Naive B cell (primary cell): ENCODE results near the gene KIAA0040. TPM values are rescaled to one million over a fixed set of nuclear protein-coding genes. Genes with fewer than 3 reads are reported as not detected.

Experiments
- ATAC-seq, 2 donors: fragments of 150-1000 bp; cut with Tn5 transposase; 2 replicates each; pipeline ENCODE4 v1.10.0; 2021; ENCODE audit warnings: low read depth in 2 of 2, mild to moderate bottlenecking in 2 of 2, moderate library complexity in 2 of 2
- DNase-seq: peaks from one replicate; pipeline ENCODE4 v3.0.0; 2022
- H3K27ac Mint-ChIP-seq, 6 donors: one replicate each; pipeline ENCODE4 v1.8.0; 2020 to 2022; ENCODE audit warnings: mild to moderate bottlenecking in 6 of 6, mixed read lengths in 6 of 6, moderate library complexity in 5 of 6, inconsistent platforms in 2 of 6
- H3K27me3 Mint-ChIP-seq, 3 donors: one replicate each; pipeline ENCODE4 v1.8.0; 2021 to 2022; ENCODE audit warnings: mixed read lengths in 3 of 3, mild to moderate bottlenecking in 1 of 3
- H3K36me3 Mint-ChIP-seq, 2 donors: one replicate each; pipeline ENCODE4 v1.8.0; 2020 to 2022; ENCODE audit warnings: mixed read lengths in 2 of 2, inconsistent platforms in 1 of 2, mild to moderate bottlenecking in 1 of 2
- H3K4me1 Mint-ChIP-seq, 3 donors: one replicate each; pipeline ENCODE4 v1.8.0; 2020 to 2022; ENCODE audit warnings: mixed read lengths in 3 of 3, inconsistent platforms in 1 of 3, mild to moderate bottlenecking in 1 of 3, moderate library complexity in 1 of 3
- H3K4me3 Mint-ChIP-seq, 8 donors: one replicate each; pipeline ENCODE4 v1.8.0; 2020 to 2022; ENCODE audit warnings: mild to moderate bottlenecking in 8 of 8, mixed read lengths in 8 of 8, moderate library complexity in 8 of 8, inconsistent platforms in 2 of 8
- H3K9me3 Mint-ChIP-seq, 7 donors: one replicate each; pipeline ENCODE4 v1.8.0; 2020 to 2022; ENCODE audit warnings: mixed read lengths in 7 of 7, mild to moderate bottlenecking in 5 of 7, inconsistent platforms in 2 of 7, moderate library complexity in 1 of 7
- polyA plus RNA-seq, 6 donors: library from polyadenylated mRNA; unstranded; fragments of 300-500 nt; fragmentation: Illumina TruSeq; gene quantifications; one replicate each; pipeline ENCODE4 v1.2.3, GENCODE V29; 2021; ENCODE audit warnings: low read depth in 6 of 6

The KIAA0040 gene
- polyA plus RNA-seq, 6 donors from 2014 or later: 97.1 to 182 (median 140) TPM

DNA sequence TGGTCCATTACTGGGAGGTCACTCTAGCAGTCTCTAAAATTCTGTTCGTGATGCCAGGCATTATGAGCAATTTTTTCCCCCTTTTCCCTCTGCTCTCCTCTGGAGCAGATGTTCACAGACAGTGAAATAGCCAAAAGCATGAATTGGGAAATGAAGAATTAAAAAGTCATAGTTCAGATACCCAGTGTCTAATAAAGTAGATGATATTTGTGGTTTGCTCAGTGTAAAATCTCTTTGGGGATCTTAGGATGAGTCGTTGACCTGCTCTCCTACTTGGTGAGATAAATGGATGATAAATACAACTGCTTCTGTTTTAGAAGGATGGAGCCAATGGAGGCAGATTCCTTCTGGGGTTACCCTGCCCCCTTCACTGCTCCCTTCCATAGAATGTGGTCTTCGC, 56.3 kb downstream of the KIAA0040 start:
- no peaks in the 10 kb centered on the region for H3K36me3 Mint-ChIP-seq
- H3K27me3 Mint-ChIP-seq: peaks cover 8 to 55% (median 47%) of the 10 kb centered on the region in 3 donors
- ATAC-seq (no peak), DNase-seq (no peak)
- no peaks in the 10 kb centered on the region for H3K9me3 Mint-ChIP-seq
- no peak overlapping the region for H3K4me3 Mint-ChIP-seq
- peaks cover 0 to 6% (median 5%) of the 10 kb centered on the region in 3 donors for H3K4me1 Mint-ChIP-seq
- no peak overlapping the region for H3K27ac Mint-ChIP-seq

DNA sequence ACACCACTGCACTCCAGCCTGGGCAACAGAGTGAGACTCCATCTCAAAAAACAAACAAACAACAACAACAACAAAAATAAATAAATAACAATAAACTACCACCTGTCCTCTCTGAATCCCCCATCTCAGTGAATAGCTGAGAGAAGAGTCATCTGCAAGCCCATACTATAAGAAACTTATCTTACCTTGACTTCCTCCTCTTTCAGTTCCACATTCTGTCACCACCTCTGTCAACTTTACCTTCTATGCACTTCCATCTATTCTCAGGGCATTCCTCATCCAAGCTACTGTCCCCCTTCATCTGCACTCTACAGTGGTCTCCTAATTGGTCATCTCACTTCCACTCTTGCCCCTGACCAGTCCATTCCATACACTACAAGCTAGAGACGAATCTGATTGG, 58.1 kb downstream of the KIAA0040 start:
- no peak for DNase-seq
- no peaks in the 10 kb centered on the region for H3K36me3 Mint-ChIP-seq
- no peaks in the 10 kb centered on the region for H3K9me3 Mint-ChIP-seq
- ATAC-seq: no peak
- peaks cover 0 to 6% (median 5%) of the 10 kb centered on the region in 3 donors for H3K4me1 Mint-ChIP-seq
- no peak overlapping the region for H3K4me3 Mint-ChIP-seq
- H3K27ac Mint-ChIP-seq: no peak overlapping the region
- peaks cover 8 to 47% (median 45%) of the 10 kb centered on the region in 3 donors for H3K27me3 Mint-ChIP-seq

DNA sequence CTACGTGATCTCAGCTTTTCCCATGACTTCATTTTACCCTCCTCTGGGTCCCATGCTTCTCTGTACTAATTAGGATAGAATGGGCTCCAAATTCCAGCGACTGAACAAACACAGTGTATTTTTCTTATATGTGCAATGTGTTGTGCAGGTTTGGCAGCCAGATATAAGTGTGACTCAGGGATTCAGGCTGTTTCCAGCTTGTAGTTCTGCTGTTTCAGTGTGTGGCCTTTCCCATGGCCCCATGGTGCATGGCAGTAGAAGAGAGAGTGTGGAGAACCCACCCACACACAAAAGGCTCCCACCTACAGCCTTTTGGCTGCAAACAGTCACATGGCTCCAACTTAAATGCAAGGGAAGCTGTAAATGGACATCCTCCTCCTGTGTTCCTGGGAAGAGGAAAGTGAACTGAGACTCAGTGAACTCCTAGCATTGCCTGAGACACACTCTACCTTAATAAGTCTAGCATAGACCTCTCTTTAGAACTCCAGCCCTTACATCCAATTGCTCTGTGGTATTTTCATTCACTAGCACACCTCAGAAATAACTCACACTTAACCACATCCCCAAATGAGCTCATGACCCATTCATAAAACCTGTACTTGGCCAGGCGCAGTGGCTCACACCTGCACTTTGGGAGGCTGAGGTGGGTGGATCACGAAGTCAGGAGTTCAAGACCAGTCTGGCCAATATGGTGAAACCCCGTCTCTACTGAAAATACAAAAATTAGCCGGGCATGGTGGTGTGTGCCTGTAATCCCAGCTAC, 58.7 kb downstream of the KIAA0040 start:
- H3K4me3 Mint-ChIP-seq: peak overlapping the region in 1 of 8 donors; percentile 11
- ATAC-seq (no peak), DNase-seq (no peak)
- H3K36me3 Mint-ChIP-seq: no peaks in the 10 kb centered on the region
- H3K9me3 Mint-ChIP-seq: no peaks in the 10 kb centered on the region
- peaks cover 8 to 47% (median 45%) of the 10 kb centered on the region in 3 donors for H3K27me3 Mint-ChIP-seq
- no peak overlapping the region for H3K27ac Mint-ChIP-seq
- peaks cover 0 to 6% (median 5%) of the 10 kb centered on the region in 3 donors for H3K4me1 Mint-ChIP-seq

DNA sequence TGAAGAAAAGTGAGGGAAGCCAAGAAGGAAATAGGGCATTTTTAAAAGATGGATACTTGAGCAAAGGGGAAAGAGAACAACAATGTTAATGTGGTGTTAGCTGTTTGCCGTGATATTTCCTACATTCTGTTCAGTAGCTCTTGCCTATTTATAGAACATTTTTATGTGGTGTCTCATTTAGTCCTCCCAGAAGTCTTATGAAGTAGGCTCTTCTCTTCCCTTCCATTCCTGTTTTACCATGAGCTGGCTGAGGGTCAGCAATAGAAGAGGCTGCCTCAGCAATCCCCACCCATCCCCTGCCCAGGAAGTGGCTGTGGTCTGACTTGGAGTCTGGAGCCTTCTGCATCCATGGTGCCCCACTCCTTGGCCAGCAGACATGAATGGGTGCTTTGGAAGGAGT, 60.1 kb downstream of the KIAA0040 start:
- no peaks in the 10 kb centered on the region for H3K36me3 Mint-ChIP-seq
- no peak overlapping the region for H3K27ac Mint-ChIP-seq
- ATAC-seq: no peak
- H3K4me1 Mint-ChIP-seq: peaks cover 0 to 6% (median 5%) of the 10 kb centered on the region in 3 donors
- H3K9me3 Mint-ChIP-seq: no peaks in the 10 kb centered on the region
- H3K27me3 Mint-ChIP-seq: peaks cover 8 to 39% (median 33%) of the 10 kb centered on the region in 3 donors
- no peak overlapping the region for H3K4me3 Mint-ChIP-seq
- no peak for DNase-seq

DNA sequence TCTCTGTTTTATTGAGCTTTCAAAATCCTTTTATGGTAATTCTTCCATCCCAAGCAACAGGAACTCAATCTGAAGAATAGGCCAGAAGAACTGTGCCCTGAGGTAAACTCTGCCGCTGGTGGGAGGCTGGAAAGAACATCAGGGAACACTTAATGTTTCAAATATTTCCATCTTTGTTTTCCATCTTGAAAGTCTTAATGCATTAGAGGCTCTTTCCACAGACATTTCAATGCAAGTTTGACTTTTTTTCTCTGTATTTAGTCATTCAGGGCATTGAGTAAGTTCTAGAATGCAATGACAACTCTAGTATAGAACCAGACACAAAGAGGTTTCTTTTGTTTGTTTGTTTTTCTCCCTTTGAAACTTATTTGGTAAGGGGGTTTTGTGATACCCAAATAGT, 61.5 kb downstream of the KIAA0040 start:
- Mint-ChIP-seq H3K4me1 (peaks cover 0 to 6% (median 5%) of the 10 kb centered on the region in 3 donors), H3K27ac (no peak overlapping the region), H3K27me3 (peaks cover 5 to 25% (median 21%) of the 10 kb centered on the region in 3 donors), H3K9me3 (no peaks in the 10 kb centered on the region), H3K4me3 (no peak overlapping the region), H3K36me3 (no peaks in the 10 kb centered on the region)
- ATAC-seq (no peak), DNase-seq (no peak)

DNA sequence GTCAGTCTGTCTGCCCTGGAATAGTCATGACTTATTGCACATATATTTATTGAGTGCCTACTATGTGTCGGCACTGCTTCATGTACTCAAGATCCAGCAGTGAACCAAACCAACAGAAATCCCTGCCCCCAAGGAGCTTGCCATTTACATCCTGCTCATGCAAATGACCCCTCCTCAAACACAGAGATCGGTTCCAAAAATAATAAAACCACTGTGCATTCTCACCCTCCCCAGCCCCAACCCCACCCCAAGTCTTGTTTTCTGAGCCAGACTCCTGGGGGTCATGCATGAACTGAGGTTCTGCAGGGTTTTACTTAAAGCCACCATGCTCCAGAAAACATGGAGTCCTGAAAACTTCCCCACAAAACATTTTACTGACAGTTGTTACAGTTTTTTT, 61.9 kb downstream of the KIAA0040 start:
- Mint-ChIP-seq H3K4me3 (no peak overlapping the region), H3K36me3 (no peaks in the 10 kb centered on the region), H3K4me1 (peaks cover 0 to 6% (median 5%) of the 10 kb centered on the region in 3 donors), H3K27ac (no peak overlapping the region), H3K9me3 (no peaks in the 10 kb centered on the region), H3K27me3 (peaks cover 5 to 21% (median 16%) of the 10 kb centered on the region in 3 donors)
- ATAC-seq: no peak
- DNase-seq: no peak

DNA sequence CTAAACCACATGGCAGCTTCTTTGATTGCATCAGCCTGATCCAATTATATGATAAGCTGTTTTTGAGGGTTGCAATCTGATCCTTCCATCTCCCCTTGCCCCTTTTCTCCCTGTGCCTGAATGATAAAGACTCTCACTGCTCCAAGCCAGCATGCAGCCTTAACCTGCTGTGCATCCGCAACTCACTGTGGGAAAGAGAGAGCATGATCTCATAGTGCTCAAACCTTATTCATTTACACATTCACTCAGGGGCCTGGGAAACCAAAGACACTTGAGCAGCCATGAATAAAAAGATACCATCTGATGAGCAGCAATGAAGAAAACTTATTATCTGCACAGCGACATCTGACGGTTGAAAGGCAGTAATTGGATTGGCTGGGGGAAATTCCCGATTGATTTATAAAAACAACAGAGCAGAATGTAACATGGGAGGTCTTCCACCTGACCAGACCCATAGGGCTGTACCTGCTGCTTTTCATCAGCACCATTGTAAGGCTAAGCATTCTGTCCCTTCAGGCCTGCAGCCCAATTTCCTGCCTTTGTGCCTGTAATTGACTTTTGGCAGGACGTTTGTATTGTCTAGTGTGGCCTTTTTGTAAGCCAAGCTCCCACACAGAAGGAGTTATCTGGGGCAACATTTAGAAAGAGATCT, 62.5 kb downstream of the KIAA0040 start:
- Mint-ChIP-seq H3K4me3 (no peak overlapping the region), H3K36me3 (no peaks in the 10 kb centered on the region), H3K27ac (peak overlapping the region in 1 of 6 donors; percentile 9), H3K27me3 (peaks cover 5 to 18% (median 15%) of the 10 kb centered on the region in 3 donors), H3K9me3 (no peaks in the 10 kb centered on the region), H3K4me1 (peaks cover 2 to 6% (median 5%) of the 10 kb centered on the region in 3 donors)
- DNase-seq (no peak), ATAC-seq (no peak)

DNA sequence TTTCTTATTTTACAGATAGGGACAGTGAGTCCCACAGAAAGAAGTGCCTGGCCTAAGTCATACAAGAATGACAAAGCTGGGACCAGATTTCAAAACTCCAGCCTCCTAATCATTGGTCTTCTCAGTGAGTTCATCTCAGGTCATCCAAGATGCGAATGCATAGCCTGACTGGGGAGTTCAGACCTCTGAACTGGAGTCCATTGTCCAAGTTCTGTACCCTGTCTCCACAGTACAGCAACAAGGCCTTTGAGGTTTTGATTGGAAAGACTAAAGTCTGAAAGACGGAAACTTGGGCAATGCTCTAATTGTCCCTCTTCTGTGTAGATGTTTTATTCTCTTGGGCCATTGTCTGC, 63.0 kb downstream of the KIAA0040 start:
- Mint-ChIP-seq H3K36me3 (no peaks in the 10 kb centered on the region), H3K4me3 (no peak overlapping the region), H3K4me1 (peaks cover 2 to 3% (median 2%) of the 10 kb centered on the region in 3 donors), H3K27me3 (peaks cover 4 to 13% (median 11%) of the 10 kb centered on the region in 3 donors), H3K9me3 (no peaks in the 10 kb centered on the region), H3K27ac (no peak overlapping the region)
- DNase-seq (no peak), ATAC-seq (no peak)

DNA sequence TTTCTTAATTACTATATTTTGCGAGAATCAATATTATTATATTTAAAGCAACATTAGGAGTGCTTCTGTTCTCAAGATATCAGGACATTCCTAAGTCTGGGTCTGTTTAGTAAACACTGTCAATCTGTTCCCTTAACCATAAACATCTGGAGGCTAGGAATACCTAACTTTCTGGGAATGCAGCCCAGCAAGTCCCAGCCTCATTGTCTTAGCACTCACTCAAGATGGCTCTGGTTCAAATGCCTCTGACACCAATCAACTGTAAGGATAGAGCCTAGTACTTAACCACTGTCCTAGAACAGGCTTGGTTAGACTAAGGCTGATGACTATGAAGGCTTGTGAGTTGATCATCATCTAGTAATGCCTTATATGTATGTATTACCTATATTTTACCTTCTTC, 63.4 kb downstream of the KIAA0040 start:
- Mint-ChIP-seq H3K4me1 (peaks cover 0 to 2% (median 0%) of the 10 kb centered on the region in 3 donors), H3K27ac (no peak overlapping the region), H3K36me3 (no peaks in the 10 kb centered on the region), H3K9me3 (no peaks in the 10 kb centered on the region), H3K4me3 (no peak overlapping the region), H3K27me3 (peaks cover 0 to 8% (median 8%) of the 10 kb centered on the region in 3 donors)
- ATAC-seq: no peak
- DNase-seq: no peak

DNA sequence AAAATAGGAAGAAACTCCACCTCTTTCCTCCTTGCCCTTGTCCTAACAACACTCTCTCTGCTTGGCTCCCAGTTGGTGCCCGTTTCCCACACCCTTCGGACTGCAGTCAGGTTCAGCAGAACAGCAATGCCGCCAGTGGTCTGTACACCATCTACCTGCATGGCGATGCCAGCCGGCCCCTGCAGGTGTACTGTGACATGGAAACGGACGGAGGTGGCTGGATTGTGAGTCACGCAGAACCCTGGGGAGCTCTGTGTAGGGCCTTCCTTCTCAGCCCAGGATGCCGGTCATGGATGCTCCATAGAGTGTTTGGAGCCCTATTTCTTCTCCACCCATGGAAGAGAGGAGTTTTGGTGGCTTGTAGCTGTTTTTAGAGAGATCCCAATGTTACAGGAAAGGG, 64.1 kb downstream of the KIAA0040 start:
- H3K27ac Mint-ChIP-seq: no peak overlapping the region
- DNase-seq: no peak
- H3K36me3 Mint-ChIP-seq: no peaks in the 10 kb centered on the region
- H3K9me3 Mint-ChIP-seq: no peaks in the 10 kb centered on the region
- no peak for ATAC-seq
- H3K4me3 Mint-ChIP-seq: no peak overlapping the region
- peaks cover 0 to 2% (median 0%) of the 10 kb centered on the region in 3 donors for H3K4me1 Mint-ChIP-seq
- peaks cover 0 to 5% (median 2%) of the 10 kb centered on the region in 3 donors for H3K27me3 Mint-ChIP-seq

DNA sequence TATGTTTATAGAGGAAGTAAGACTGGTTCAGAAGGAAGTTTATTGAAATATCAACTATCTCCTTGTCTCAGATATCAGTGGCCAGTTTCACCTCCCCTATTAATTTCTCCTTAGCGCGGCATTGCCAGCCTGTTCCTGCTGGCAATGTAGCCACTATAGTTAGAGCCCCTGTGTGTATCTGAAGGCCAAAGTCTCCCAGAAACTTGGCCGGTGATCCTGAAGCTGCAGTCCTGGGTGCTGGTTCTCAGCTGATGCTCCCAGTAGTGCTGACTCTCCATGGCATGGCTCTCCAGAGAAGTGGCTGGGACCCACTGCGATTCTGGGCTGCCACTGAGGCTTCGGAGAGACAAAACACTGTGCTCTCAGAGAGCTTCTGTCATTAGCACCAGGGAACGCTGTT, 65.0 kb downstream of the KIAA0040 start:
- ATAC-seq (no peak), DNase-seq (no peak)
- peaks cover 0 to 2% (median 0%) of the 10 kb centered on the region in 3 donors for H3K4me1 Mint-ChIP-seq
- no peaks in the 10 kb centered on the region for H3K9me3 Mint-ChIP-seq
- no peaks in the 10 kb centered on the region for H3K27me3 Mint-ChIP-seq
- no peak overlapping the region for H3K27ac Mint-ChIP-seq
- no peak overlapping the region for H3K4me3 Mint-ChIP-seq
- no peaks in the 10 kb centered on the region for H3K36me3 Mint-ChIP-seq

DNA sequence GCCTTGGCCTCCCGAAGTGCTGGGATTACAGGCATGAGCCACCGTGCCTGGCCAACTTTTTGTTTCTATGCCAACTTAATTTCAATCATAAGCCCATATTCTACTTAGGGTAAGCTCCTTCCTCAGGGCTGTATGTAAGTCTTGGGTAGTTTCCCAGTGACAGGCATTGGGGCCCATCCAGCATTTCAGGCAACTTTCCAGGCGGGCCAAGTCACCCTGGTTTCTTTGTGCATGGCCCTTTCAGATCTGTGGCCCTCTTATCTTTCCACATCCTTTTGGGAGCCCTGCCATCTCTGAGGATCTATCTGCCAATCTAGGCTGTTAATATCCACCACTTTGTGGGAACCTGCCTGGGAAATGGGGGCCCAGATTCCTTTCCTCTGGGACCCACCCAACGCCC, 66.2 kb downstream of the KIAA0040 start:
- peaks cover 0 to 2% (median 0%) of the 10 kb centered on the region in 3 donors for H3K4me1 Mint-ChIP-seq

DNA sequence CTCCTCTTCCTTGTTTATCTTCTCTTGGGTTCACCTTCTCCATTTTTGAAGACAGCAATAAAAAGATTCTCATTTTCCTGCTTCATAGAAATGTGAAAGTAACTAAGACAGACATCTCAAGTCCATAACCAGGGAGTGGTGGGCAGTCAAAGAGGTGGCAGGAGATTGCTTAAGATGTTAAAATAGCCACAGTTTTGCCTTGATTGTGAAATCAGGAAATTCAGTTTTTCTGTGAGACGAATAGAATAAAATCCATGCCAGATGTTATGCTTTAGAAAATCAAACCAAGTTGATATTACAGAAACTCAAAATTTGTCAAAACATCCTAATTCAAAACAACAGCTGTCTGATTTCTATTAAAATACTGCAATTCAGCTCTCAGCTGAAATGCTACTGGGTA, 67.7 kb downstream of the KIAA0040 start:
- peak overlapping the region in 2 of 6 donors; percentile 2 to 37 for H3K27ac Mint-ChIP-seq
- no peak overlapping the region for H3K4me3 Mint-ChIP-seq
- H3K4me1 Mint-ChIP-seq: peaks cover 0 to 2% (median 0%) of the 10 kb centered on the region in 3 donors
- DNase-seq: no peak
- no peaks in the 10 kb centered on the region for H3K9me3 Mint-ChIP-seq
- H3K36me3 Mint-ChIP-seq: no peaks in the 10 kb centered on the region
- ATAC-seq: no peak
- H3K27me3 Mint-ChIP-seq: peaks cover 0 to 12% (median 6%) of the 10 kb centered on the region in 3 donors

More for the DNA sequence above, 66.2 kb downstream of the KIAA0040 start:
- Mint-ChIP-seq H3K36me3 (no peaks in the 10 kb centered on the region), H3K4me3 (no peak overlapping the region), H3K27me3 (peaks cover 0 to 6% (median 2%) of the 10 kb centered on the region in 3 donors), H3K27ac (no peak overlapping the region), H3K9me3 (no peaks in the 10 kb centered on the region)
- ATAC-seq (no peak), DNase-seq (no peak)

DNA sequence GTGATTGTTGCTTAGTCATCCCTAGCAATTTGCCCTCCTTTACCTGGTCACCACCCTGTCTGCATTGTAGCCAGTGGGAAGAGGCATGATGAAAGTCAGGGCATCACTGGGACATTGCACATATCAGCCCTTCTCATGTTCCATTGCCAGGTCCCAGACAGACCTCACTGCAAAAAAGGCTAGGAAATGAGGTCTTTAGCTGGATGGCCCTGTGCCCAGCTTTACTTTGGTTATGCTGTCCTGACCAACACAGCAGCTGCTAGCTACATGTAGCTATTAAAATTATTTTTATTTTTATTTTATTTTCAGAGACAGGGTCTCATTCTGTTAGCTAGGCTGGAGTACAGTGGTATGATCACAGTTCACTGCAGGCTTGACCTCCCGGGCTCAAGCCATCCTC, 72.1 kb downstream of the KIAA0040 start:
- Mint-ChIP-seq H3K4me3 (no peak overlapping the region), H3K9me3 (no peaks in the 10 kb centered on the region), H3K27me3 (peaks cover 6 to 32% (median 7%) of the 10 kb centered on the region in 3 donors), H3K36me3 (no peaks in the 10 kb centered on the region), H3K27ac (no peak overlapping the region), H3K4me1 (peaks cover 0 to 2% (median 0%) of the 10 kb centered on the region in 3 donors)
- ATAC-seq (no peak), DNase-seq (no peak)
